Calu3 (cell line): ENCODE results near the gene KLHL4. TPM values are rescaled to one million over a fixed set of nuclear protein-coding genes. Genes with fewer than 3 reads are reported as not detected.

ENCODE experiments used
- BruUV-seq: library from RNA; stranded (reverse); fragments of 400-500 nt; replicated peaks from 2 replicates; lab custom pipeline; 2021; lab: Mats Ljungman, UMichigan
- CTCF ChIA-PET: fragments of 300-600 bp; sonication (Branson Sonifier 250); formaldehyde crosslinking; loops from one replicate; lab custom pipeline; 2022; ENCODE audit warnings: antibody characterized with exemption; lab: Charles Lee
- DNase-seq: peaks from one replicate; pipeline ENCODE4 v3.0.0; 2022
- H3K27ac Mint-ChIP-seq: one replicate; pipeline ENCODE4 v1.8.0; 2022; ENCODE audit warnings: mixed read lengths; ENCODE audit not compliant: unreplicated experiment
- H3K27me3 Mint-ChIP-seq: one replicate; pipeline ENCODE4 v1.8.0; 2022; ENCODE audit warnings: mixed read lengths; ENCODE audit not compliant: unreplicated experiment
- H3K36me3 Mint-ChIP-seq: one replicate; pipeline ENCODE4 v1.8.0; 2022; ENCODE audit warnings: mild to moderate bottlenecking, moderate library complexity, mixed read lengths; ENCODE audit not compliant: insufficient read depth, unreplicated experiment
- H3K4me1 Mint-ChIP-seq: one replicate; pipeline ENCODE4 v1.8.0; 2022; ENCODE audit warnings: mild to moderate bottlenecking, low read depth, mixed read lengths; ENCODE audit not compliant: unreplicated experiment
- H3K4me3 Mint-ChIP-seq: one replicate; pipeline ENCODE4 v1.8.0; 2022; ENCODE audit warnings: mild to moderate bottlenecking, low read depth, moderate library complexity, mixed read lengths; ENCODE audit not compliant: unreplicated experiment
- H3K9me3 Mint-ChIP-seq: one replicate; pipeline ENCODE4 v1.8.0; 2022; ENCODE audit warnings: low read depth, mixed read lengths; ENCODE audit not compliant: unreplicated experiment
- intact Hi-C: fragments of 100-400 bp; cut with micrococcal nuclease; formaldehyde crosslinking; loops from one replicate; pipeline ENCODE4 v1.10.0; 2022; ENCODE audit not compliant: unreplicated experiment
- total RNA-seq: library from RNA; stranded (reverse); gene quantifications from 2 replicates; pipeline ENCODE4 v1.2.3, GENCODE V29; 2022
- TF ChIP-seq, protein P1 (sequence below): fragments of 200-600 bp; IDR thresholded peaks from one replicate; pipeline ENCODE4 v1.8.0; 2022; ENCODE audit warnings: antibody characterized with exemption; ENCODE audit not compliant: unreplicated experiment

KLHL4 gene
- total RNA-seq, 1 experiment from 2014 or later, result not detected

DNA sequence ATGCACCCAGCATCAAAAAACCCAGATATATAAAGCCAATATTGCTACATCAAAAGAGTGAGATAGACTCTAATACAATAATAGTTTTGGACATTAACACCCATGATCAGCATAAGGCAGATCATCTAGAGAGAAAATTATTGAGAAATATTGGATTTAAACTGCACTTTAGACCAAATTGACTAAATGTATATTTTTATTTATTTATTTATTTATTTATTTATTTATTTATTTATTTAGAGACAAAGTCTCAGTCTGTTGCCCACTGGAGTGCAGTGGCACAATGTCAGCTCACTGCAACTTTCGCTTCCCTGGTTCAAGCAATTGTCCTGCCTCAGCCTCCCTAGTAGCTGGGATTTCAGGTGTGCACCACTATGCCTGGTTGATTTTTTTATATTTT, 193.0 kb downstream of the KLHL4 start:
- CTCF ChIA-PET, result no interaction called here
- Mint-ChIP-seq H3K27ac (no peak overlapping the region), H3K4me3 (no peak overlapping the region), H3K27me3 (no peaks in the 10 kb centered on the region), H3K36me3 (no peaks in the 10 kb centered on the region), H3K9me3 (peaks cover 5% of the 10 kb centered on the region), H3K4me1 (no peaks in the 10 kb centered on the region)
- no peak for DNase-seq
- intact Hi-C loops, result no loop called here
- TF ChIP-seq, protein P1, sequence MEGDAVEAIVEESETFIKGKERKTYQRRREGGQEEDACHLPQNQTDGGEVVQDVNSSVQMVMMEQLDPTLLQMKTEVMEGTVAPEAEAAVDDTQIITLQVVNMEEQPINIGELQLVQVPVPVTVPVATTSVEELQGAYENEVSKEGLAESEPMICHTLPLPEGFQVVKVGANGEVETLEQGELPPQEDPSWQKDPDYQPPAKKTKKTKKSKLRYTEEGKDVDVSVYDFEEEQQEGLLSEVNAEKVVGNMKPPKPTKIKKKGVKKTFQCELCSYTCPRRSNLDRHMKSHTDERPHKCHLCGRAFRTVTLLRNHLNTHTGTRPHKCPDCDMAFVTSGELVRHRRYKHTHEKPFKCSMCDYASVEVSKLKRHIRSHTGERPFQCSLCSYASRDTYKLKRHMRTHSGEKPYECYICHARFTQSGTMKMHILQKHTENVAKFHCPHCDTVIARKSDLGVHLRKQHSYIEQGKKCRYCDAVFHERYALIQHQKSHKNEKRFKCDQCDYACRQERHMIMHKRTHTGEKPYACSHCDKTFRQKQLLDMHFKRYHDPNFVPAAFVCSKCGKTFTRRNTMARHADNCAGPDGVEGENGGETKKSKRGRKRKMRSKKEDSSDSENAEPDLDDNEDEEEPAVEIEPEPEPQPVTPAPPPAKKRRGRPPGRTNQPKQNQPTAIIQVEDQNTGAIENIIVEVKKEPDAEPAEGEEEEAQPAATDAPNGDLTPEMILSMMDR, result no peak
- BruUV-seq, result no TSS peak
